Measurements from ENCODE around the gene PDIA2.
A peak's percentile ranks its signal among the peaks of the same experiment; 100 is the strongest.
"Not testable (repeated sequence)": the region's sequence is repeated elsewhere in the genome, so short reads cannot be mapped to it uniquely, and the experiment has no call there.

The PDIA2 gene

DNA sequence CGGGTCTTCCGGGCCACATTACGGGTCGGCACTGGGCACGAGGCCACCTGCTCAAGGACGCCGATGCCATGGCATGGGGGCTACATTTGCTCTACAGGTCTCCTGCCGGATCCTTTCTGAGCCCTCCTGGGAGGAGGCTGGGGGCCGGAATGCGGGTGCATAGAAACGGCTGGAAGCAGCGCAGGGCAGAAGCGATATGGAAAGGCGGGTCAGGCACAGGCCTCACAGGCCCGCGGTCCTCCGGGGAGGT lies 41.2 kb downstream of the PDIA2 start:
- Histone ChIP-seq H3K27ac (ENCODE audit: low read length) (no peak overlapping the region), H3K36me3 (ENCODE audit: control insufficient read depth in 1 of 2, insufficient read depth in 2 of 2, low read length in 2 of 2) (peaks cover 0 to 3% of the 10 kb centered on the region in 2 donors), H3K4me3 (ENCODE audit: low read depth in 1 of 2, low read length in 2 of 2) (no peak overlapping the region), H3K9me3 (ENCODE audit: control insufficient read depth in 1 of 2, low read length in 2 of 2) (no peaks in the 10 kb centered on the region), H3K27me3 (ENCODE audit: low read depth, low read length) (no peaks in the 10 kb centered on the region), H3K4me1 (ENCODE audit: control insufficient read depth in 1 of 2, insufficient read depth in 2 of 2, low read length in 2 of 2) (peaks cover 5 to 8% of the 10 kb centered on the region in 2 donors)

DNA sequence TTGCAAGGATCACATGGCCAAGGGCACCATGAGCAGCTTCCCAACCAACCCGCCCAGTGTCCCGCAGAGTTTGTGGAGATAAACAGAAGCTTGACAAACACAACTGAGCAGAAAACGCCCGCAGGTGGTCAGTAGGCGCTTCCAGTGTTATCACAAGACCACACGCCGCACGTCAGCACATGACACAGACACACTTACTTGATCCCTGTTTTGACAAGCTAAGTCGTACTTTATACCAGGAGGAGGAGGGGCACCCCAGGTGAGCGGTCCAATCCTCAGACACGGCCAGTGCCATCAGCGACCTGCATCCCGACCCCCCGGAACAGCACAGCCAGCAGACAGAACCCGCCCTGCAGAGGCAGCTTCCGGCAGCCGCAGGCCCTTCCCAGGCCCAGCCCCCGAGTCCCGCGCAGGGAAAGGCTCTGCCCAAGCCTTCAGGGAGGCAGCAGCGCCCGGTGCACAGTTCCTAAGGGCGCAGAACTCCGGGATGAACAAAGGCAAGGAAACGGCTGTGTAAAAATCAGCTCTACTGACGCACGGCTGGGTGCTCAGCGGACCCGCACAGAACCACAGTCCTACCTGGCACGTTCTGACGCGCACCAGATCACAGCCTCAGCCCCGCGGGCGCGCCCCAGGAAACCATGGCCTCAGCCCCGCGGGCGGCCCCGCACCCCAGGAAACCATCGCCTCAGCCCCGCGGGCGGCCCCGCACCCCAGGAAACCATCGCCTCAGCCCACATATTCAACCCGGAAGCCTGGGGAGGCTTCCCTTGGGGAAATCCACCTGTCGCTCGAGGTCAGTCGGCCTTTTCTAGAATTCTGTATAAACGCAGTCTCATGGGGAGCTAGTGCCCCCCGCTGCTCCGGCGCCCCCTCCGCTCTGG lies 41.7 kb downstream of the PDIA2 start:
- H3K9me3 ChIP-seq (ENCODE audit: control insufficient read depth in 1 of 2, low read length in 2 of 2): no peaks in the 10 kb centered on the region
- H3K27ac ChIP-seq (ENCODE audit: low read length): no peak overlapping the region
- peaks cover 5 to 8% of the 10 kb centered on the region in 2 donors for H3K4me1 ChIP-seq (ENCODE audit: control insufficient read depth in 1 of 2, insufficient read depth in 2 of 2, low read length in 2 of 2)
- no peaks in the 10 kb centered on the region for H3K36me3 ChIP-seq (ENCODE audit: control insufficient read depth in 1 of 2, insufficient read depth in 2 of 2, low read length in 2 of 2)
- no peaks in the 10 kb centered on the region for H3K27me3 ChIP-seq (ENCODE audit: low read depth, low read length)
- H3K4me3 ChIP-seq (ENCODE audit: low read depth in 1 of 2, low read length in 2 of 2): peak overlapping the region in 1 of 2 donors; percentile 19

DNA sequence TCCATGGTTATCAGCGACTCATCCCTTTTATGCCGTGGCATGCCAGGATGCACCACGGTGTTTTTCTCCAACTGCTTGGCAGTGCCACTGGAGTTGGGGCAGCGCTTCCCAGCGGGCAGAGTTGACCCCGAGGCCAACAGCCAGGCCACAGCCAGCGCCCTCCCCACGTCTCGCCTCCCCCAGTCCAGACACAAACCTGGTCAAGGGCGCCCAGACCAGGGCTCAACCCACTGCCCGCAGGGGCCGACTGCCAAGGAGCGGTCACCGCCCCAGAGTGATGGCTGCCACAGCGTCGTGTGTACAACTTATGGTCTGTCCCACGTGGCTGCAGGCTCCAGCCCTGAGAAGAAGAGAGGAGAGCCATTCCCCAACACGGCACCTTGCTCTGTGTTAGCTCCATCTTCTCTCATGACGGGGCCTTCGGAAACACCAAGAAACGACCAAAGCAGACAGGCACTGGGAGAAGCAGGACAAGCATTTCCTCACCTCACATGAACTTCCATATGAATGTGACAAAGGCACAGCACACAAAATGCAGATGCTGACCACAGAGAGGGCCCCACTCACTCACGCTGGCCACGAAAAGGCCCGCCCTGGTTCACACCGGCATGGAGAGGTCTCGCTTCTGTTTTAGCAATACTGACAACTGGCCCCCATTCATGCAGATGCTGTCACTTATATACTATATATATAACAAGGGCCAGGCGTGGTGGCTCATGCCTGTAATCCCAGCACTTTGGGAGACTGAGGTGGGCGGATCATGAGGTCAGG lies 42.6 kb downstream of the PDIA2 start:
- Histone ChIP-seq H3K4me1 (ENCODE audit: control insufficient read depth in 1 of 2, insufficient read depth in 2 of 2, low read length in 2 of 2) (peaks cover 6 to 12% of the 10 kb centered on the region in 2 donors), H3K9me3 (ENCODE audit: control insufficient read depth in 1 of 2, low read length in 2 of 2) (no peaks in the 10 kb centered on the region), H3K36me3 (ENCODE audit: control insufficient read depth in 1 of 2, insufficient read depth in 2 of 2, low read length in 2 of 2) (no peaks in the 10 kb centered on the region), H3K27me3 (ENCODE audit: low read depth, low read length) (no peaks in the 10 kb centered on the region), H3K4me3 (ENCODE audit: low read depth in 1 of 2, low read length in 2 of 2) (no peak overlapping the region), H3K27ac (ENCODE audit: low read length) (no peak overlapping the region)

DNA sequence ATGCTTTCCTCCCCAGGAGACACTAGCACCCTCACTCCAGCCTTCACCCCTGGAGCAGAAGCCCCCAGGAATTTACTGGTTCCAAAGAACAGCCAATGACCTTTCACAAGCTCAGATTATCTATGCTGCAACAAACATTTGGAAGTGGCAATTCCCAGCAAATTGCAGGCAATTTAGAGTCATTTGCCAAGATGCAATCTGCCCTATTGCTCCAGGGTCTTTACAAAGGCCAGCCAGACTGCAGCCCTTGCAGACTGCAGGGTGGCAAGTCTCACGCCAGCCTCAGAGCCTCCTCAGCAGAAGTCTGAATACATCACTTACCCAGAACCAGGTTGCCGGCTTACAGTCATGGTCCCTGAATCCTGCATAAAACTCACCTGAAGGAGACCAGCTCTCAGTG lies 47.8 kb downstream of the PDIA2 start:
- H3K4me1 ChIP-seq (ENCODE audit: control insufficient read depth in 1 of 2, insufficient read depth in 2 of 2, low read length in 2 of 2): peaks cover 12 to 16% of the 10 kb centered on the region in 2 donors
- H3K36me3 ChIP-seq (ENCODE audit: control insufficient read depth in 1 of 2, insufficient read depth in 2 of 2, low read length in 2 of 2): no peaks in the 10 kb centered on the region

DNA sequence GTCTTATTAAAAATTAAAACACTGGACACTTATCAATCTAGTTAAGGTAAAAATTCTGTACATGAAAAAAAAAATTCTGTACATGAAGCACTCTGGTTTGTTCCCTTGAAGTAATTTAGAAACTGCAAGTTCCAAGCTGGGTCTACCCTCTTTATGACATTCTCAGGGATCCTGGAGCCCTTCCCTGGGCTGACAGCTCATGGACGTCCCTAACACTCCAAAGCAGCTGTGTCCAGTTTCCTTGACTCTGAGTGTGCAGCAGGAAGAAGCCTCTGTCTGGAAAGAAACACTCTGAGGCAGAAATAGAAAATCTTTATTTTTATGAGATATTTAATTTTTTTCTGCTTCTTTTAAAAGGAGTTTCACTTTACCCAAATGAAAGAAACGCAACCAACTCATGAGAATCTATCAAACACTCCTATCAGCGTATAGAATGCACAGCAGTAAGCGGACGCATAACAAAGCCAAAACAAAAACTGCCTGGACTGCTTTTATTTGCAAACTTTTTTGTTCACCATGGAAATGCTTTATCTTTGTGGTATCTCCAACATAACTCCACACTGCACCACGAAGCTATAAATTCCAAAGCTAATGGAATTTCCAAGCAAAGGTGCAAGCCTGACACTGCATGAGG lies 48.3 kb downstream of the PDIA2 start:
- H3K4me3 ChIP-seq (ENCODE audit: low read depth in 1 of 2, low read length in 2 of 2); H3K9me3 ChIP-seq (ENCODE audit: control insufficient read depth in 1 of 2, low read length in 2 of 2); H3K27me3 ChIP-seq (ENCODE audit: low read depth, low read length); H3K36me3 ChIP-seq (ENCODE audit: control insufficient read depth in 1 of 2, insufficient read depth in 2 of 2, low read length in 2 of 2): not testable (repeated sequence)
- Histone ChIP-seq H3K27ac (ENCODE audit: low read length) (peak overlapping the region; percentile 6), H3K4me1 (ENCODE audit: control insufficient read depth in 1 of 2, insufficient read depth in 2 of 2, low read length in 2 of 2) (peaks cover 12 to 16% of the 10 kb centered on the region in 2 donors)

More for the DNA sequence above, 47.8 kb downstream of the PDIA2 start:
- H3K9me3 ChIP-seq (ENCODE audit: control insufficient read depth in 1 of 2, low read length in 2 of 2): no peaks in the 10 kb centered on the region
- H3K4me3 ChIP-seq (ENCODE audit: low read depth in 1 of 2, low read length in 2 of 2): no peak overlapping the region
- H3K27me3 ChIP-seq (ENCODE audit: low read depth, low read length): no peaks in the 10 kb centered on the region
- peak overlapping the region; percentile 6 for H3K27ac ChIP-seq (ENCODE audit: low read length)

DNA sequence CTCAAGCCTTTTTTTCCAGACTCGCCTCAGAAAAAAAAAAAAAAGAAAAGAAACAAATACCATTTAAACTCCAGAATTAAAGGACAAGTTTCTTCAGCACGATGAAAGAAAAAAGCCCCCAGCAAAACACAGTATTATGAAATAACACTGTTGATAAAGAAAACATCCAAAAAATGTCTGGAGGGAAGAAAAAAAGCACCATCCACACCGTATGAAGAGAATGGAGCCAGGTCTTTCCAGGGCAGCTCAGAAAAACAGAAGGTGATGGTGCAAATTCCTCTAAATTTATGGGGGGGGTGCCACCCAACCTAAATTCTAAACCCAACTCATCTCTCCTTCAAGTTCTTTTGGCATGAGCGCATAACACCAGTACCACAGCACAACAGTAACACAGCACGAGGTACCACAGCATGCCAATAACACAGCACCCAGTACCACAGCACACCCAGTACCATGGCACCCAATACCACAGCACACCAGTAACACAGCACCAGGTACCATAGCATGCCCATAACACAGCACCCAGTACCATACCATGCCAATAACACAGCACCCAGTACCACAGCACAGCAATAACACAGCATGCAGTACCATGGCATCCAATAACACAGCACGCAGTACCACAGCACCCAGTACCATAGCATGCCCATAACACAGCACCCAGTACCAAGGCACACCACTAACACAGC lies 50.6 kb downstream of the PDIA2 start:
- H3K27ac ChIP-seq (ENCODE audit: low read length): no peak overlapping the region
- H3K27me3 ChIP-seq (ENCODE audit: low read depth, low read length): no peaks in the 10 kb centered on the region
- peaks cover 7 to 8% of the 10 kb centered on the region in 2 donors for H3K4me1 ChIP-seq (ENCODE audit: control insufficient read depth in 1 of 2, insufficient read depth in 2 of 2, low read length in 2 of 2)
- no peaks in the 10 kb centered on the region for H3K36me3 ChIP-seq (ENCODE audit: control insufficient read depth in 1 of 2, insufficient read depth in 2 of 2, low read length in 2 of 2)
- no peaks in the 10 kb centered on the region for H3K9me3 ChIP-seq (ENCODE audit: control insufficient read depth in 1 of 2, low read length in 2 of 2)
- no peak overlapping the region for H3K4me3 ChIP-seq (ENCODE audit: low read depth in 1 of 2, low read length in 2 of 2)

DNA sequence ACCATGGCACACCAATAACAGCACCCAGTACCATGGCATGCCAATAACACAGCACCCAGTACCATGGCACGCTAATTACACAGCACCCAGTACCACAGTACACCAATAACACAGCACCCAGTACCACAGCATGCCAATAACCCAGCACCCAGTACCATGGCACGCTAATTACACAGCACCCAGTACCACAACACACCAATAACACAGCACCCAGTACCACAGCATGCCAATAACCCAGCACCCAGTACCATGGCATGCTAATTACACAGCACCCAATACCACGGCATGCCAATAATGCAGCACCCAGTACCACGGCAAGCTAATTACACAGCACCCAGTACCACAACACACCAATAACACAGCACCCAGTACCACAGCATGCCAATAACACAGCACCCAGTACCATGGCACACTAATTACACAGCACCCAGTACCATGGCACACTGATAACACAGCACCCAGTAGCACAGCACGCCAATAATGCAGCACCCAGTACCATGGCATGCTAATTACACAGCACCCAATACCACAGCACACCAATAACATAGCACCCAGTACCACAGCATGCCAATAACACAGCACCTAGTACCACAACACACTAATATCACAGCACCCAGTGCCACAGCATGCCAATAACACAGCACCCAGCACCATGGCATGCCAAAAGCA lies 51.3 kb downstream of the PDIA2 start:
- H3K27me3 ChIP-seq (ENCODE audit: low read depth, low read length); H3K4me1 ChIP-seq (ENCODE audit: control insufficient read depth in 1 of 2, insufficient read depth in 2 of 2, low read length in 2 of 2); H3K27ac ChIP-seq (ENCODE audit: low read length); H3K36me3 ChIP-seq (ENCODE audit: control insufficient read depth in 1 of 2, insufficient read depth in 2 of 2, low read length in 2 of 2); H3K4me3 ChIP-seq (ENCODE audit: low read depth in 1 of 2, low read length in 2 of 2); H3K9me3 ChIP-seq (ENCODE audit: control insufficient read depth in 1 of 2, low read length in 2 of 2): not testable (repeated sequence)

DNA sequence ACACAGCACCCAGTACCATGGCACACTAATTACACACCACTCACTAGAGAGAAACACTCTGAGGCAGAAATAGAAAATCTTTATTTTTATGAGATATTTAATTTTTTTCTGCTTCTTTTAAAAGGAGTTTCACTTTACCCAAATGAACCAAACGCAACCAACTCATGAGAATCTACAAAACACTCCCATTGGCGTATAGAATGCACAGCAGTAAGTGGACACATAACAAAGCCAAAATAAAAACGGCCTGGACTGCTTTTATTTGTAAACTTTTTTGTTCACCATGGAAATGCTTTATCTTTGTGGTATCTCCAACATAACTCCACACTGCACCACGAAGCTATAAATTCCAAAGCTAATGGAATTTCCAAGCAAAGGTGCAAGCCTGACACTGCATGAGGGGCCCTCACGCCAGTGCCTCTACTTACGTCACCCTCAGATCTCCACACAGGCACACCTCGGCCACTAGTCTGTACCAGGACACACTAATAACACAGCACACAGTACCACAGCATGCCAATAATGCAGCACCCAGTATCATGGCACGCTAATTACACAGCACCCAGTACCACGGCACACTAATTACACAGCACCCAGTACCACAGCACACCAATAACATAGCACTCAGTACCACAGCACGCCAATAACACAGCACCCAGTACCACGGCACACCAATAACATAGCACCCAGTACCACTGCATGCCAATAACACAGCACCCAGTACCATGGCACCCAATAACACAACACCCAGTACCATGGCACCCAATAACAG lies 52.1 kb downstream of the PDIA2 start:
- H3K27ac ChIP-seq (ENCODE audit: low read length); H3K36me3 ChIP-seq (ENCODE audit: control insufficient read depth in 1 of 2, insufficient read depth in 2 of 2, low read length in 2 of 2); H3K27me3 ChIP-seq (ENCODE audit: low read depth, low read length); H3K4me3 ChIP-seq (ENCODE audit: low read depth in 1 of 2, low read length in 2 of 2); H3K9me3 ChIP-seq (ENCODE audit: control insufficient read depth in 1 of 2, low read length in 2 of 2): not testable (repeated sequence)
- peaks cover 7 to 13% of the 10 kb centered on the region in 2 donors for H3K4me1 ChIP-seq (ENCODE audit: control insufficient read depth in 1 of 2, insufficient read depth in 2 of 2, low read length in 2 of 2)

DNA sequence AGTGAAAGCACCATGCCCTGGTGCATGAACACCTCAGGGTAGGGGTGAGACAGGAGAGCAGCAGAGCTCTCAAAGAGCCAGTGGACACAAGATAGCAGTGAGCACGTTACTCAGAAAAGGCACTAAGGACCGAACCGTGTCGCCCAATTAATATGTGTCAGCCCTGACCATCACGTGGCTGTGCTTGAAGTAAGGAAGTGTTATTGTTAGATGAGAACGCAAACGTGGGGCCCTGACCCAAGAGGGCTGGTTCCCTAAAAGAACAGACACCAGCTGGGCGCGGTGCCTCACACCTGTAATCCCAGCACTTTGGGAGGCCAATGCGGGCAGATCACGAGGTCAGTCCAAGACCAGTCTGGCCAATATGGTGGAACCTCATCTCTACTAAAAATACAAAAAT lies 53.3 kb downstream of the PDIA2 start:
- no peak overlapping the region for H3K27ac ChIP-seq (ENCODE audit: low read length)
- H3K36me3 ChIP-seq (ENCODE audit: control insufficient read depth in 1 of 2, insufficient read depth in 2 of 2, low read length in 2 of 2): no peaks in the 10 kb centered on the region
- H3K4me3 ChIP-seq (ENCODE audit: low read depth in 1 of 2, low read length in 2 of 2): no peak overlapping the region
- no peaks in the 10 kb centered on the region for H3K27me3 ChIP-seq (ENCODE audit: low read depth, low read length)
- H3K4me1 ChIP-seq (ENCODE audit: control insufficient read depth in 1 of 2, insufficient read depth in 2 of 2, low read length in 2 of 2): peaks cover 0 to 5% of the 10 kb centered on the region in 2 donors
- no peaks in the 10 kb centered on the region for H3K9me3 ChIP-seq (ENCODE audit: control insufficient read depth in 1 of 2, low read length in 2 of 2)

All from muscle layer of duodenum (tissue), 2 donors.